Caco-2 (cell line): Measurements from ENCODE around the gene SHLD1. TPM values are rescaled to one million over a fixed set of nuclear protein-coding genes. Genes with fewer than 3 reads are reported as not detected.

Experiments used
- BruUV-seq: library from RNA; stranded (reverse); fragments of 400-500 nt; replicated peaks from 2 replicates; lab custom pipeline; 2021; lab: Mats Ljungman, UMichigan
- CTCF ChIA-PET: fragments of 300-600 bp; sonication (Branson Sonifier 250); formaldehyde crosslinking; loops from one replicate; lab custom pipeline; 2022; ENCODE audit warnings: antibody characterized with exemption; lab: Charles Lee
- POLR2A ChIA-PET: fragments of 300-600 bp; sonication (Branson Sonifier 250); formaldehyde crosslinking; loops from one replicate; lab custom pipeline; 2022; ENCODE audit warnings: antibody characterized with exemption; lab: Charles Lee
- DNase-seq, 2 experiments: peaks; one replicate each; pipeline versions ENCODE4 v3.0.0 to v3.0.0-alpha.2; 2020 to 2022
- H3K27me3 ChIP-seq: replicated peaks from 2 replicates; pipeline ENCODE4 v1.6.0; 2011; ENCODE audit warnings: low read length; ENCODE audit not compliant: control insufficient read depth, insufficient read depth
- H3K36me3 ChIP-seq: 2 replicates; pipeline ENCODE4 v1.5.1; 2011; ENCODE audit warnings: low read length; ENCODE audit not compliant: control insufficient read depth, insufficient read depth
- H3K4me1 ChIP-seq: fragments of 250-450 bp; sonication (Bioruptor Pico); 2 replicates; pipeline ENCODE4 v1.5.1; 2020; ENCODE audit warnings: mild to moderate bottlenecking
- H3K4me3 ChIP-seq: 2 replicates; pipeline ENCODE4 v1.5.1; 2011; ENCODE audit warnings: low read depth, mild to moderate bottlenecking, control low read depth, low read length
- H3K9me3 ChIP-seq: fragments of 250-450 bp; sonication (Bioruptor Pico); 2 replicates; pipeline ENCODE4 v1.5.1; 2020; ENCODE audit warnings: mild to moderate bottlenecking, moderate library complexity
- H3K27ac Mint-ChIP-seq: one replicate; pipeline ENCODE4 v1.8.0; 2022; ENCODE audit warnings: mixed read lengths; ENCODE audit not compliant: unreplicated experiment
- H3K27me3 Mint-ChIP-seq: one replicate; pipeline ENCODE4 v1.8.0; 2022; ENCODE audit warnings: mixed read lengths; ENCODE audit not compliant: insufficient read depth, unreplicated experiment
- H3K36me3 Mint-ChIP-seq: one replicate; pipeline ENCODE4 v1.8.0; 2022; ENCODE audit warnings: mild to moderate bottlenecking, mixed read lengths; ENCODE audit not compliant: insufficient read depth, unreplicated experiment
- H3K4me1 Mint-ChIP-seq: one replicate; pipeline ENCODE4 v1.8.0; 2022; ENCODE audit warnings: low read depth, mixed read lengths; ENCODE audit not compliant: unreplicated experiment
- H3K4me3 Mint-ChIP-seq: one replicate; pipeline ENCODE4 v1.8.0; 2022; ENCODE audit warnings: mild to moderate bottlenecking, moderate library complexity, mixed read lengths; ENCODE audit not compliant: unreplicated experiment
- H3K9me3 Mint-ChIP-seq: one replicate; pipeline ENCODE4 v1.8.0; 2022; ENCODE audit warnings: mixed read lengths; ENCODE audit not compliant: unreplicated experiment
- CTCF ChIP-seq, 2 experiments: fragments of 200-600 bp in 1 of 2; IDR thresholded peaks; 1 replicate in 1 of 2; 2 replicates in 1 of 2; pipeline versions ENCODE4 v1.5.1 to v1.8.0; 2011 to 2022; ENCODE audit warnings: antibody characterized with exemption in 1 of 2, control low read depth in 1 of 2, inconsistent platforms in 1 of 2, low read depth in 1 of 2, low read length in 1 of 2, mild to moderate bottlenecking in 1 of 2, moderate library complexity in 1 of 2; ENCODE audit not compliant: insufficient read depth in 1 of 2, severe bottlenecking in 1 of 2, unreplicated experiment in 1 of 2
- intact Hi-C: fragments of 100-400 bp; cut with micrococcal nuclease; formaldehyde crosslinking; loops from one replicate; pipeline ENCODE4 v1.10.0; 2022; ENCODE audit not compliant: unreplicated experiment
- total RNA-seq: library from RNA; stranded (reverse); gene quantifications from 2 replicates; pipeline ENCODE4 v1.2.3, GENCODE V29; 2022

SHLD1 gene
- total RNA-seq, 1 experiment from 2014 or later, result 4.8 TPM

- intact Hi-C loops, result no loop called here
- TF ChIP-seq CTCF (IDR thresholded peaks at IDR 0.05; ENCODE audit: insufficient read depth in 1 of 2, low read depth in 1 of 2, low read length in 1 of 2, severe bottlenecking in 1 of 2, unreplicated experiment in 1 of 2), result no peak
- no TSS peak for BruUV-seq
- H3K27me3 Mint-ChIP-seq, result peaks cover 21% of the 10 kb centered on the region
- no peak for DNase-seq
- H3K9me3 ChIP-seq, result no peaks in the 10 kb centered on the region
- no peaks in the 10 kb centered on the region for H3K4me1 ChIP-seq
- no peaks in the 10 kb centered on the region for H3K27me3 ChIP-seq
- no peaks in the 10 kb centered on the region for H3K4me1 Mint-ChIP-seq
- ChIA-PET CTCF (no interaction called here), POLR2A (interaction anchor here (0.6 kb wide), 1 partner anchor 85 kb away, joined by 3 read pairs; no protein-coding TSS in a partner anchor)
- H3K4me3 ChIP-seq, result no peak overlapping the region
- H3K27ac Mint-ChIP-seq, result no peak overlapping the region
- H3K36me3 ChIP-seq, result no peaks in the 10 kb centered on the region
- H3K36me3 Mint-ChIP-seq, result no peaks in the 10 kb centered on the region
- H3K4me3 Mint-ChIP-seq, result no peak overlapping the region
- H3K9me3 Mint-ChIP-seq, result no peaks in the 10 kb centered on the region
Measured at GRCh38 chr20:5886788-5887187, 136.6 kb downstream of the SHLD1 start.

- intact Hi-C loops, result no loop called here
- Mint-ChIP-seq H3K27me3 (peaks cover 19% of the 10 kb centered on the region), H3K27ac (no peak overlapping the region), H3K9me3 (no peaks in the 10 kb centered on the region), H3K4me1 (no peaks in the 10 kb centered on the region), H3K36me3 (no peaks in the 10 kb centered on the region), H3K4me3 (no peak overlapping the region)
- POLR2A ChIA-PET, result no interaction called here
- Histone ChIP-seq H3K36me3 (no peaks in the 10 kb centered on the region), H3K9me3 (no peaks in the 10 kb centered on the region), H3K27me3 (no peaks in the 10 kb centered on the region), H3K4me1 (no peaks in the 10 kb centered on the region), H3K4me3 (no peak overlapping the region)
- no peak for TF ChIP-seq CTCF (IDR thresholded peaks at IDR 0.05; ENCODE audit: insufficient read depth in 1 of 2, low read depth in 1 of 2, low read length in 1 of 2, severe bottlenecking in 1 of 2, unreplicated experiment in 1 of 2)
- BruUV-seq, result no TSS peak
- CTCF ChIA-PET, result no interaction called here
- no peak for DNase-seq
Measured at GRCh38 chr20:5887386-5887785, 137.2 kb downstream of the SHLD1 start.

DNA sequence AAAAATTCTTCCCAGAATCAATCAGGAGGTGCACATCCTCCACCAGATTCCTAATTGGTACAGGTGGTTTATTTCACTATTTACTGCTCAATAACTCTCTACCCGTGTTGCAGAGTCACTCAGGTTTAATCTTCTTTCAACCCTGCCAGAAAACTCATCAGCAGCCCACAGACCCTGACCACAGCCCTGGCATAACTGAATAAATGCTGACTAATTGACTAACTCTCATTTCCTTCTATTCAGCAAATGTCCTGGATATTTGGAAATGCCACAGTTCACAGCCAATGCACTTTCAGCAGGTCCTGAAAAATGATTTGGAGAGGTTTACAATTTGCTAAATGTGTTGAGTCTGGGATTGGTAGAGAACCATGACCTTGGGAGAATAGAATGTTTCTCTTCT is 137.8 kb downstream of the SHLD1 start:
- Histone ChIP-seq H3K4me3 (no peak overlapping the region), H3K36me3 (no peaks in the 10 kb centered on the region), H3K27me3 (no peaks in the 10 kb centered on the region), H3K9me3 (no peaks in the 10 kb centered on the region), H3K4me1 (no peaks in the 10 kb centered on the region)
- ChIA-PET CTCF (no interaction called here), POLR2A (no interaction called here)
- no peaks in the 10 kb centered on the region for H3K4me1 Mint-ChIP-seq
- TF ChIP-seq CTCF (IDR thresholded peaks at IDR 0.05; ENCODE audit: insufficient read depth in 1 of 2, low read depth in 1 of 2, low read length in 1 of 2, severe bottlenecking in 1 of 2, unreplicated experiment in 1 of 2), result no peak
- H3K4me3 Mint-ChIP-seq, result no peak overlapping the region
- no peaks in the 10 kb centered on the region for H3K9me3 Mint-ChIP-seq
- no peak overlapping the region for H3K27ac Mint-ChIP-seq
- no TSS peak for BruUV-seq
- intact Hi-C loops, result no loop called here
- DNase-seq, result no peak
- H3K27me3 Mint-ChIP-seq, result peaks cover 19% of the 10 kb centered on the region
- H3K36me3 Mint-ChIP-seq, result no peaks in the 10 kb centered on the region
